HepG2 (cell line): ENCODE data around the gene CTNNA3. TPM values are rescaled to one million over a fixed set of nuclear protein-coding genes. Genes with fewer than 3 reads are reported as not detected.

Experiments
- ATAC-seq: fragments of 200-7000 bp; cut with Tn5 transposase; 3 replicates; pipeline ENCODE4 v1.9.1; 2020; ENCODE audit warnings: mild to moderate bottlenecking, moderate library complexity
- BruUV-seq: library from RNA; stranded (reverse); fragments of 400-500 nt; replicated peaks from 2 replicates; lab custom pipeline; 2021; lab: Mats Ljungman, UMichigan
- CTCF ChIA-PET: fragments of 300-600 bp; formaldehyde crosslinking; extraction: SDS; loops from one replicate; lab custom pipeline; 2021; ENCODE audit warnings: low total read pairs, inconsistent platforms, low intra/inter-chr PET ratio; lab: Yijun Ruan, JAX
- POLR2A ChIA-PET: fragments of 350-600 bp; sonication (Branson Sonifier 250); formaldehyde crosslinking; loops from one replicate; lab custom pipeline; 2020; ENCODE audit warnings: antibody characterized with exemption, inconsistent platforms; lab: Yijun Ruan, JAX
- DNase-seq: peaks from one replicate; pipeline ENCODE4 v3.0.0-alpha.2; 2015; ENCODE audit warnings: low spot score
- FAIRE-seq: peaks from 3 replicates; lab custom pipeline; 2011; peaks lifted over from hg19 to GRCh38; lab: Jason Lieb, UNC
- H2AFZ ChIP-seq: one replicate; pipeline ENCODE4 v1.6.1; 2011; ENCODE audit warnings: low read length, inconsistent platforms
- H3K27ac ChIP-seq: fragments of 300-600 bp; 3 replicates; pipeline ENCODE4 v1.8.0; 2011; ENCODE audit warnings: mixed run types, mild to moderate bottlenecking, mixed read lengths, low read length, inconsistent platforms; ENCODE audit not compliant: insufficient read depth; ENCODE audit errors: extremely low read length
- H3K27me3 ChIP-seq, 2 experiments: fragments of 200-600 bp in 1 of 2; 2 replicates in 1 of 2; 3 replicates in 1 of 2; pipeline versions ENCODE4 v1.6.0 to v1.8.0; 2011; ENCODE audit warnings: low read length in 2 of 2, mild to moderate bottlenecking in 2 of 2, moderate library complexity in 2 of 2, inconsistent platforms in 1 of 2; ENCODE audit not compliant: insufficient read depth in 2 of 2, control insufficient read depth in 1 of 2
- H3K36me3 ChIP-seq, 2 experiments: fragments of 200-600 bp in 1 of 2; replicated peaks in 1 of 2; 2 replicates in 1 of 2; 3 replicates in 1 of 2; pipeline versions ENCODE4 v1.5.1 to v1.8.0; 2011; ENCODE audit warnings: low read length in 2 of 2, inconsistent platforms in 1 of 2; ENCODE audit not compliant: insufficient read depth in 2 of 2, control insufficient read depth in 1 of 2
- H3K4me1 ChIP-seq: 2 replicates; pipeline ENCODE4 v1.5.1; 2012; ENCODE audit warnings: low read length, inconsistent platforms; ENCODE audit not compliant: insufficient read depth
- H3K4me2 ChIP-seq: 2 replicates; pipeline ENCODE4 v1.6.0; 2011; ENCODE audit warnings: low read depth, low read length, inconsistent platforms
- H3K4me3 ChIP-seq, 3 experiments: fragments of 200-600 bp in 1 of 3; sonication (generic), shearing (Covaris generic) in 1 of 3; replicated peaks in 1 of 3; 2 replicates each; pipeline ENCODE4 v1.5.1; 2011 to 2016; ENCODE audit warnings: low read length in 3 of 3, inconsistent platforms in 2 of 3, low read depth in 2 of 3, mild to moderate bottlenecking in 2 of 3, control low read depth in 1 of 3, mixed read lengths in 1 of 3; ENCODE audit not compliant: insufficient read depth in 1 of 3
- H3K79me2 ChIP-seq: one replicate; pipeline ENCODE4 v1.6.1; 2011; ENCODE audit warnings: low read length, inconsistent platforms; ENCODE audit not compliant: insufficient read depth
- H3K9ac ChIP-seq: 2 replicates; pipeline ENCODE4 v1.6.0; 2011; ENCODE audit warnings: mild to moderate bottlenecking, low read depth, low read length, inconsistent platforms; ENCODE audit not compliant: insufficient read depth
- H3K9me3 ChIP-seq: 2 replicates; pipeline ENCODE4 v1.5.1; 2012; ENCODE audit warnings: mild to moderate bottlenecking, low read length
- H4K20me1 ChIP-seq: 2 replicates; pipeline ENCODE4 v1.6.0; 2011; ENCODE audit warnings: inconsistent platforms, mild to moderate bottlenecking, low read length, moderate library complexity; ENCODE audit not compliant: insufficient read depth
- CREM ChIP-seq, 2 experiments: sonication (generic) in 1 of 2; formaldehyde crosslinking in 1 of 2; IDR thresholded peaks; 2 replicates each; pipeline versions ENCODE4 v1.4.0 to v1.6.1; 2016 to 2020; ENCODE audit warnings: antibody characterized with exemption in 1 of 2, mild to moderate bottlenecking in 1 of 2, missing genetic modification reagents in 1 of 2
- MIXL1 ChIP-seq: IDR thresholded peaks from 2 replicates; pipeline ENCODE4 v1.6.1; 2016
- SCMH1 ChIP-seq: sonication (generic); formaldehyde crosslinking; IDR thresholded peaks from 2 replicates; pipeline ENCODE4 v1.9.0; 2021; ENCODE audit warnings: missing genetic modification reagents, mild to moderate bottlenecking, borderline replicate concordance
- ZBED4 ChIP-seq: sonication (generic); formaldehyde crosslinking; IDR thresholded peaks from 2 replicates; pipeline ENCODE4 v1.4.0; 2020; ENCODE audit warnings: missing genetic modification reagents, borderline replicate concordance
- ZBTB20 ChIP-seq: sonication (generic); formaldehyde crosslinking; IDR thresholded peaks from 2 replicates; pipeline ENCODE4 v1.8.1; 2023; ENCODE audit warnings: missing genetic modification reagents, low read depth, mild to moderate bottlenecking, borderline replicate concordance
- in situ Hi-C: cut with HindIII; loops from 2 replicates; pipeline ENCODE4 v1.10.0; 2017; ENCODE audit warnings: low pct_unique_long_range_greater_than_20kb; ENCODE audit not compliant: extremely low pct_ligation_motif_present
- intact Hi-C: fragments of 100-400 bp; cut with micrococcal nuclease; formaldehyde crosslinking; loops from one replicate; pipeline ENCODE4 v1.10.0; 2022; ENCODE audit not compliant: unreplicated experiment
- polyA plus RNA-seq, 8 experiments: library from polyadenylated mRNA; depleted of rRNA in 3 of 8; stranded (reverse) in 7 of 8; unstranded in 1 of 8; fragments of >200 nt; fragmentation: Illumina TruSeq in 4 of 8; extraction: Trizol in 4 of 8; gene quantifications; 2 replicates each; pipeline versions ENCODE4 v1.2.1 to v1.2.3, GENCODE V29; 2011 to 2016; ENCODE audit warnings: low read depth in 4 of 8, missing spikeins in 1 of 8, mixed read lengths in 1 of 8; ENCODE audit not compliant: insufficient read depth in 1 of 8
- total RNA-seq, 5 experiments: library from RNA; depleted of rRNA; stranded (reverse); fragments of >200 nt; fragmentation: Illumina TruSeq; extraction: Trizol; gene quantifications; 2 replicates each; pipeline ENCODE4 v1.2.3, GENCODE V29; 2016; ENCODE audit warnings: low read depth in 1 of 5

CTNNA3 gene
- total and polyA plus RNA-seq, 2 of the 13 experiments (the other 11 are each of a cell fraction or from before 2014, with no cell fraction given): not detected

GRCh38 chr10:67043041-67043440 lies 653.0 kb downstream of the CTNNA3 start:
- intact Hi-C loops (no loop called here), in situ Hi-C loops (no loop called here)
- Histone ChIP-seq H3K4me1 (no peaks in the 10 kb centered on the region), H3K9ac (no peak overlapping the region), H3K9me3 (no peaks in the 10 kb centered on the region), H4K20me1 (no peaks in the 10 kb centered on the region), H3K79me2 (no peaks in the 10 kb centered on the region), H3K36me3 (no peaks in the 10 kb centered on the region), H2AFZ (no peak overlapping the region), H3K4me2 (no peak overlapping the region), H3K4me3 (no peak overlapping the region), H3K27me3 (no peaks in the 10 kb centered on the region), H3K27ac (no peak overlapping the region)
- TF ChIP-seq CREM (IDR thresholded peaks at IDR 0.05) (no peak), CREM (CRISPR knock-in tag; IDR thresholded peaks at IDR 0.05) (no peak), MIXL1 (CRISPR knock-in tag) (no peak), ZBTB20 (no peak), SCMH1 (CRISPR knock-in tag) (no peak), ZBED4 (CRISPR knock-in tag) (no peak)
- ATAC-seq (no peak), DNase-seq (no peak), FAIRE-seq (no peak)
- ChIA-PET CTCF (no interaction called here), POLR2A (no interaction called here)
- BruUV-seq: no TSS peak
